Endothelial cell (in vitro differentiated cells): ENCODE results near the gene RBMS3. TPM values are rescaled to one million over a fixed set of nuclear protein-coding genes. Genes with fewer than 3 reads are reported as not detected.
"Not testable (repeated sequence)": the region's sequence is repeated elsewhere in the genome, so short reads cannot be mapped to it uniquely, and the experiment has no call there.

Experiments
- DNase-seq: peaks from one replicate; pipeline ENCODE4 v3.0.0; 2021; ENCODE audit warnings: low spot score
- H3K27ac Mint-ChIP-seq: one replicate; pipeline ENCODE4 v1.8.0; 2021; ENCODE audit warnings: mixed read lengths, inconsistent platforms; ENCODE audit not compliant: unreplicated experiment
- H3K27me3 Mint-ChIP-seq: one replicate; pipeline ENCODE4 v1.8.0; 2021; ENCODE audit warnings: mild to moderate bottlenecking, moderate library complexity, mixed read lengths, inconsistent platforms; ENCODE audit not compliant: unreplicated experiment
- H3K36me3 Mint-ChIP-seq: one replicate; pipeline ENCODE4 v1.8.0; 2021; ENCODE audit warnings: mild to moderate bottlenecking, low read depth, mixed read lengths, inconsistent platforms; ENCODE audit not compliant: unreplicated experiment
- H3K4me1 Mint-ChIP-seq: one replicate; pipeline ENCODE4 v1.8.0; 2021; ENCODE audit warnings: mild to moderate bottlenecking, mixed read lengths, inconsistent platforms; ENCODE audit not compliant: unreplicated experiment
- H3K4me3 Mint-ChIP-seq: one replicate; pipeline ENCODE4 v1.8.0; 2021; ENCODE audit warnings: mild to moderate bottlenecking, mixed read lengths, inconsistent platforms; ENCODE audit not compliant: unreplicated experiment
- H3K9me3 Mint-ChIP-seq: one replicate; pipeline ENCODE4 v1.8.0; 2021; ENCODE audit warnings: mixed read lengths, inconsistent platforms; ENCODE audit not compliant: unreplicated experiment
- total RNA-seq: library from RNA; stranded (reverse); fragmentation: NEBNext Ultra II Directional; extraction: Animal tissue kit (Norgen Biotek cat#: 25700); gene quantifications from one replicate; pipeline ENCODE4 v1.2.1, GENCODE V29; 2021; ENCODE audit not compliant: unreplicated experiment
- TF ChIP-seq, protein P1 (sequence below): fragments of 200-600 bp; sonication (generic); IDR thresholded peaks from one replicate; pipeline ENCODE4 v1.5.0; 2021; ENCODE audit warnings: antibody characterized with exemption; ENCODE audit not compliant: unreplicated experiment

RBMS3 gene
- total RNA-seq, 1 donor from 2014 or later, result 30.9 TPM

DNA sequence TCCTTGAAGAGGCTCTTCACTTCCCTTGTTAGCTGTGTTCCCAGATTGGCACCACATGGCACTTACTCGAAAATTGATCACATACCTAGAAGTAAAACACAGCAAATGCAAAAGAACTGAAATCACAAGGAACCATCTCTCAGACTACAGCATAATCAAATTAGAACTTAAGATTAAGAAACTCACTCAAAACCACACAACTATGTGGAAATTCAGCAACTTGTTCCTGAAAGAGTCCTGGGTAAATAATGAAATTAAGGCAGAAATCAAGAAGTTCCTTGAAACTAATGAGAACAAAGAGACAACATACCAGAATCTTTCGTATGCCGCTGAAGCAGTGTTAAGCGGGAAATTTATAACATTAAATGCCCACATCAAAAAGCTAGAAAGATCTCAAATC is 759.3 kb downstream of the RBMS3 start:
- TF ChIP-seq, protein P1, sequence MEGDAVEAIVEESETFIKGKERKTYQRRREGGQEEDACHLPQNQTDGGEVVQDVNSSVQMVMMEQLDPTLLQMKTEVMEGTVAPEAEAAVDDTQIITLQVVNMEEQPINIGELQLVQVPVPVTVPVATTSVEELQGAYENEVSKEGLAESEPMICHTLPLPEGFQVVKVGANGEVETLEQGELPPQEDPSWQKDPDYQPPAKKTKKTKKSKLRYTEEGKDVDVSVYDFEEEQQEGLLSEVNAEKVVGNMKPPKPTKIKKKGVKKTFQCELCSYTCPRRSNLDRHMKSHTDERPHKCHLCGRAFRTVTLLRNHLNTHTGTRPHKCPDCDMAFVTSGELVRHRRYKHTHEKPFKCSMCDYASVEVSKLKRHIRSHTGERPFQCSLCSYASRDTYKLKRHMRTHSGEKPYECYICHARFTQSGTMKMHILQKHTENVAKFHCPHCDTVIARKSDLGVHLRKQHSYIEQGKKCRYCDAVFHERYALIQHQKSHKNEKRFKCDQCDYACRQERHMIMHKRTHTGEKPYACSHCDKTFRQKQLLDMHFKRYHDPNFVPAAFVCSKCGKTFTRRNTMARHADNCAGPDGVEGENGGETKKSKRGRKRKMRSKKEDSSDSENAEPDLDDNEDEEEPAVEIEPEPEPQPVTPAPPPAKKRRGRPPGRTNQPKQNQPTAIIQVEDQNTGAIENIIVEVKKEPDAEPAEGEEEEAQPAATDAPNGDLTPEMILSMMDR, result no peak
- Mint-ChIP-seq H3K4me1 (peaks cover 42% of the 10 kb centered on the region), H3K36me3 (no peaks in the 10 kb centered on the region), H3K4me3 (no peak overlapping the region), H3K9me3 (no peaks in the 10 kb centered on the region), H3K27me3 (peaks cover 2% of the 10 kb centered on the region), H3K27ac (peak overlapping the region; percentile 9)
- DNase-seq, result no peak

DNA sequence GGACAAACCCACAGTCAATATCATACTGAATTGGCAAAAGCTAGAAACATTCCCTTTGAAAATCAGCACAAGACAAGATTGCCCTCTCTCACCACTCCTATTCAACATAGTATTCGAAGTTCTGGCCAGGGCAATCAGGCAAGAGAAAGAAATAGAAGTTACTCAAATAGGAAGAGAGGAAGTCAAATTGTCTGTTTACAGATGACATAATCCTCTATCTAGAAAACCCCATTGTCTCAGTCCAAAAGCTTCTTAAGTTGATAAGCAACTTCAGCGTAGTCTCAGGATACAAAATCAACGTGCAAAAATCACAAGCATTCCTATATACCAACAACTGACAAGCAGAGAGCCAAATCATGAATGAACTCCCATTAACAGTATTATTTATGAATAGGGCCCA is 760.6 kb downstream of the RBMS3 start:
- H3K4me3 Mint-ChIP-seq, H3K27me3 Mint-ChIP-seq, H3K36me3 Mint-ChIP-seq, H3K9me3 Mint-ChIP-seq, DNase-seq: not testable (repeated sequence)
- Mint-ChIP-seq H3K4me1 (peaks cover 42% of the 10 kb centered on the region), H3K27ac (peak overlapping the region; percentile 95)

DNA sequence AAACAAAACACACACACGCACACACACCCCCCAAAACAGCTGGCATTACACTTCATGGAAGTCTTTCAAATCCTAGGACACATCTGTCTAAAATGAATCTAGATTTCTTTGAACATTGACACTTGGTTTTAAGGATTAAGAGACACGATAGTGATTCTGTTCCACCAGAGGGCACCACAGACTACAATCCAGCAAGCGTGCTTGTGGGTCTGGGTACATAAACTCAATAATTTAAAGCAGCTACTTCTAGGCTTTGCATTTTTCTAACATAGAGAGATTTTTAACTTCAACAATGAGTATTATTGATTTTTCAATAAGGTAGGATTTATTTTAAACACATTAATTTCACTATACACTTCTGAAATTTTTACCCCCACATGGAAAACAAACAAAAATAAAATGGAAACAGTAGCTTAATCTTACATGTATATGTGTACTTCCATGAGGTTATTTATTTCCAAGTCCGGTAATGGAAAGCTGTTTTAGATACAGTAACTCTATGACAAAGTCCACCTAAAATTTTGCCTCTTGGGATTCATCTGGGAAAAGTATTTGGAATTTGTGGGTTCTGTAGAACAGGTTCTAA is 761.5 kb downstream of the RBMS3 start:
- H3K27ac Mint-ChIP-seq, result peak overlapping the region; percentile 71
- peak; percentile 68 for DNase-seq
- TF ChIP-seq, protein P1, result peak; percentile 69
- H3K36me3 Mint-ChIP-seq, result no peaks in the 10 kb centered on the region
- no peaks in the 10 kb centered on the region for H3K9me3 Mint-ChIP-seq
- H3K4me1 Mint-ChIP-seq, result peaks cover 42% of the 10 kb centered on the region
- no peak overlapping the region for H3K4me3 Mint-ChIP-seq
- no peaks in the 10 kb centered on the region for H3K27me3 Mint-ChIP-seq

DNA sequence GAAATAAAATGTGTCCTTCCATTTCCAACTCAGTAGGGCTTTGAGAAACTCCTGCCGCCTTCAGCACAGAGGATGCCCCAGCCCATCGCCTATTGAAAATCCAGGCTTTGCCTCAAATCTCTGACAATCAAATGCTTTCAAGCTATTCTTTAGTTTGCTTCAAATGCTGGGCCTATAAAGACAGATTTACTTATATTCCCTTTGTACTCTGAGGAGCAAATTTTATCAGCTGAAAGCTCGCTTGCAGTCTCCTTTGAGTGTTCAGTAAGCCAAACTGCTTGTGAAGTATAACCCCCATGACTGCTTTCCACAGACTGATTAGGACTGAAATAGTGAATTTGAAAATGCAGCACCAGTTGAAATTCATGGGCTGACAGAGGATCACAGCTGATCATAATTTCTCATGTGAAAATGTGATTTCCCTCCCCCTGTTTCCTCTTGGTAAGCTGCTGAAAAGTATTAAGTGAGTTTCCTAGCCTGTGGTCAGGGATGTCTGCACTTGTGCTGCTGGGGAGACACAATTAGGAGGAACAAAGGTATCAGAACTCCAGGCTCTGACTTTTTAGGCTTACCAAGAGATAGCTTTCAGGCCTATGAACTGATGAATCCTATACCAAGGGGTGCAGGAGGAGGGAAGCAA is 762.2 kb downstream of the RBMS3 start:
- Mint-ChIP-seq H3K27ac (no peak overlapping the region), H3K4me1 (peaks cover 42% of the 10 kb centered on the region), H3K4me3 (no peak overlapping the region), H3K27me3 (no peaks in the 10 kb centered on the region), H3K36me3 (no peaks in the 10 kb centered on the region), H3K9me3 (no peaks in the 10 kb centered on the region)
- no peak for DNase-seq
- TF ChIP-seq, protein P1, result no peak

DNA sequence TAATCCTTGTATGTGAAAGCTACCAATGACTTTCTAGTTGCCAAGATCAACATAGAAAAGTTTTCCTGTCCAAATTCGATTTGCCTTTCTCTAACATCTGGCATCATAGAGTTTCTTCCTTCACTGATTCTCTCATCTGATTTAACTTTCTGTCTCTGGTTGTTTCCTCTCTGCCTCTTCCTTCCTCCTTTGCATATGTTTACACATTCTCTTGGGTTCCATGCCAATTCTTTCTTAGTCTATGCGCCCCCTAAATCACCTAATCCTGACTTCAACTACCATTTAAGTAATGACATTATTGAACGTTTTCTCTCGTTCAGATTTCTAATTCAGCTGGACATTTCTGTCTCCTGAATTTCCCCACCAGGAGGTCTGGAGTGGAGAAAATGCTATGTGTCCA is 763.6 kb downstream of the RBMS3 start:
- no peaks in the 10 kb centered on the region for H3K36me3 Mint-ChIP-seq
- H3K4me1 Mint-ChIP-seq, result peaks cover 42% of the 10 kb centered on the region
- no peak overlapping the region for H3K4me3 Mint-ChIP-seq
- peak overlapping the region; percentile 22 for H3K27ac Mint-ChIP-seq
- DNase-seq, result no peak
- peaks cover 3% of the 10 kb centered on the region for H3K9me3 Mint-ChIP-seq
- TF ChIP-seq, protein P1, result no peak
- no peaks in the 10 kb centered on the region for H3K27me3 Mint-ChIP-seq
